Measurements from ENCODE around the gene BCAS4.

GRCh38 chr20:50817776-50818172 lies 22.9 kb downstream of the BCAS4 start:
- TF ChIP-seq CTCF (IDR thresholded peaks at IDR 0.05; ENCODE audit: low read length): no peak
- no peak for TF ChIP-seq EZH2 (IDR thresholded peaks at IDR 0.05; ENCODE audit: borderline replicate concordance, low read length)
